ENCODE measurements around the gene OPN3. TPM values are rescaled to one million over a fixed set of nuclear protein-coding genes. Genes with fewer than 3 reads are reported as not detected.

OPN3 gene
- total RNA-seq, 1 experiment from 2014 or later = 7.8 TPM

GRCh38 chr1:241600496-241600901 is 39.7 kb downstream of the OPN3 start:
- ChIA-PET POLR2A (no interaction called here), CTCF (no interaction called here)
- Histone ChIP-seq H3K9me3 (no peaks in the 10 kb centered on the region), H3K4me1 (peaks cover 9% of the 10 kb centered on the region), H3K27me3 (replicated peaks; ENCODE audit: control insufficient read depth, insufficient read depth, low read length) (no peaks in the 10 kb centered on the region), H3K4me3 (ENCODE audit: low read depth, low read length) (no peak overlapping the region), H3K36me3 (ENCODE audit: control insufficient read depth, insufficient read depth, low read length) (no peaks in the 10 kb centered on the region)
- no peak for TF ChIP-seq CTCF (IDR thresholded peaks at IDR 0.05; ENCODE audit: insufficient read depth in 1 of 2, low read depth in 1 of 2, low read length in 1 of 2, severe bottlenecking in 1 of 2, unreplicated experiment in 1 of 2)
- no peaks in the 10 kb centered on the region for H3K4me1 Mint-ChIP-seq (ENCODE audit: low read depth, unreplicated experiment)
- no peaks in the 10 kb centered on the region for H3K27me3 Mint-ChIP-seq (ENCODE audit: insufficient read depth, unreplicated experiment)
- no TSS peak for BruUV-seq (replicated peaks)
- no peak for DNase-seq
- H3K9me3 Mint-ChIP-seq (ENCODE audit: unreplicated experiment) = no peaks in the 10 kb centered on the region
- intact Hi-C loops (cut with micrococcal nuclease; ENCODE audit: unreplicated experiment) = no loop called here
- H3K36me3 Mint-ChIP-seq (ENCODE audit: insufficient read depth, unreplicated experiment) = no peaks in the 10 kb centered on the region
- H3K4me3 Mint-ChIP-seq (ENCODE audit: unreplicated experiment) = no peak overlapping the region
- no peak overlapping the region for H3K27ac Mint-ChIP-seq (ENCODE audit: unreplicated experiment)

- POLR2A ChIA-PET = no interaction called here
- Mint-ChIP-seq H3K27ac (ENCODE audit: unreplicated experiment) (no peak overlapping the region), H3K9me3 (ENCODE audit: unreplicated experiment) (no peaks in the 10 kb centered on the region), H3K36me3 (ENCODE audit: insufficient read depth, unreplicated experiment) (no peaks in the 10 kb centered on the region), H3K4me1 (ENCODE audit: low read depth, unreplicated experiment) (no peaks in the 10 kb centered on the region), H3K27me3 (ENCODE audit: insufficient read depth, unreplicated experiment) (no peaks in the 10 kb centered on the region), H3K4me3 (ENCODE audit: unreplicated experiment) (no peak overlapping the region)
- H3K36me3 ChIP-seq (ENCODE audit: control insufficient read depth, insufficient read depth, low read length) = no peaks in the 10 kb centered on the region
- BruUV-seq (replicated peaks) = no TSS peak
- H3K4me1 ChIP-seq = peaks cover 9% of the 10 kb centered on the region
- no peak for DNase-seq
- no peaks in the 10 kb centered on the region for H3K9me3 ChIP-seq
- H3K4me3 ChIP-seq (ENCODE audit: low read depth, low read length) = no peak overlapping the region
- H3K27me3 ChIP-seq (replicated peaks; ENCODE audit: control insufficient read depth, insufficient read depth, low read length) = no peaks in the 10 kb centered on the region
- CTCF ChIA-PET = no interaction called here
- intact Hi-C loops (cut with micrococcal nuclease; ENCODE audit: unreplicated experiment) = no loop called here
- TF ChIP-seq CTCF (IDR thresholded peaks at IDR 0.05; ENCODE audit: insufficient read depth in 1 of 2, low read depth in 1 of 2, low read length in 1 of 2, severe bottlenecking in 1 of 2, unreplicated experiment in 1 of 2) = no peak
Observed at GRCh38 chr1:241598249-241598648, 41.9 kb downstream of the OPN3 start.

- no peak for TF ChIP-seq CTCF (IDR thresholded peaks at IDR 0.05; ENCODE audit: insufficient read depth in 1 of 2, low read depth in 1 of 2, low read length in 1 of 2, severe bottlenecking in 1 of 2, unreplicated experiment in 1 of 2)
- Mint-ChIP-seq H3K4me1 (ENCODE audit: low read depth, unreplicated experiment) (peaks cover 11% of the 10 kb centered on the region), H3K27me3 (ENCODE audit: insufficient read depth, unreplicated experiment) (no peaks in the 10 kb centered on the region), H3K27ac (ENCODE audit: unreplicated experiment) (no peak overlapping the region), H3K36me3 (ENCODE audit: insufficient read depth, unreplicated experiment) (no peaks in the 10 kb centered on the region), H3K9me3 (ENCODE audit: unreplicated experiment) (no peaks in the 10 kb centered on the region), H3K4me3 (ENCODE audit: unreplicated experiment) (no peak overlapping the region)
- Histone ChIP-seq H3K4me3 (ENCODE audit: low read depth, low read length) (no peak overlapping the region), H3K4me1 (peaks cover 18% of the 10 kb centered on the region), H3K27me3 (replicated peaks; ENCODE audit: control insufficient read depth, insufficient read depth, low read length) (no peaks in the 10 kb centered on the region), H3K9me3 (no peaks in the 10 kb centered on the region), H3K36me3 (ENCODE audit: control insufficient read depth, insufficient read depth, low read length) (no peaks in the 10 kb centered on the region)
- ChIA-PET CTCF (no interaction called here), POLR2A (interaction anchor here (0.5 kb wide), 1 partner anchor 282 kb away, joined by 15 read pairs; no protein-coding TSS in a partner anchor)
- intact Hi-C loops (cut with micrococcal nuclease; ENCODE audit: unreplicated experiment) = no loop called here
- DNase-seq = no peak
- no TSS peak for BruUV-seq (replicated peaks)
Observed at GRCh38 chr1:241596633-241597032, 43.5 kb downstream of the OPN3 start.
